8988T (cell line): ENCODE measurements around the gene FAM168A.
A peak's percentile ranks its signal among the peaks of the same experiment; 100 is the strongest.
"Not testable (repeated sequence)": the region's sequence is repeated elsewhere in the genome, so short reads cannot be mapped to it uniquely, and the experiment has no call there.

Experiments
- DNase-seq: peaks from one replicate; pipeline ENCODE4 v3.0.0; 2011

The FAM168A gene

DNA sequence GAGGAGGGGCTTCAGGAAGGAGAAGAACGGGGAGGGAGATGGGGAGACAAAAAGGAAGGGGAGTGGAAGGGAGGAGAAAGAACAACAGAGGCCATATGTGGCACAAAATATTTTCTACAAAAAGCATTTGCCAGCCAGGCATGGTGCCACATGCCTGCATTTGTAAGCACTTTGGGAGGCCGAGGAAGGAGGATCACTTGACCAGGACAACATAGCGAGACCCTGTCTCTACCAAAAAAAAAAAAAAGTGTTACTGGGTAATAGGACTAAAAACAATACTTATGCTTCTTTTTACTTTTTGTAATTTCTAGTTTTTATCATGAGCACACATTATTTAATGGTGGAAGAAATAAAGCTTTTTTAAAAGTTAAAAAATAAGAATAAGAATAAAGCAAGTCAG, 5.3 kb downstream of the FAM168A start:
- DNase-seq: no peak

DNA sequence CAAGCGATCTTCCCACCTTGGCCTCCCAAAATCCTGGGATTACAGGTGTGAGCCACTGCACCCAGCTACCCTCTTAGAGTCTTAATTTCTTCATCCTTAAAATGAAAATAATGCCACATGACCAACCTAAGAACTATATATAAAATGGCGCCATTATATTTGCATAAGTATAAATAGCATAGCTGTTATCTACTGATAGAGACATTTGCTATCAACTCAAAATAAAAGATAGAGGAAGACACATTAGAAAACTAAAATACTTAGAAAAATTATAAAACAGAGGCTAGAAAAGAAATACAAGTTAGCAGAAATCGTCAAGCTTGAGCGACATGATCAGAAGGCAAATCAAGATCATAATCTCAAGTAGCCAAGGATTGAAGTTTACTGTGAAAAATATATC, 6.2 kb downstream of the FAM168A start:
- no peak for DNase-seq

DNA sequence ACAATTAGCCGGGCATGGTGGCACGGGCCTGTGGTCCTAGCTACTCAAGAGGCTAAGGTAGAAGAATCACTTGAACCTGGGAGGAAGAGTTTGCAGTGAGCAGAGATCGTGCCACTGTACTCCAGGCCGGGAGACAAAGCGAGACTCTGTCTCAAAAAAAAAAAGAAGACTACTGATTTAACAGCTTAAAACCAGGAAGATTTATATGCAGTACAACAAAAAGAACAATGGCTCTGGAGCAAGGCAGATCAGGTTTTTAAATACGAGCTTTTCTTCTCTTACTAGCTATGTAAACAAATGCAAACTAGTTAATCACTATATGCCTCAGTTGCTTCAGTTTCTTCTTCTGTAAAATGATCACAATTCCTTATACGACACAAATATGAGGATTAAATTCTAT, 6.9 kb downstream of the FAM168A start:
- no peak for DNase-seq

- no peak for DNase-seq
Measured at GRCh38 chr11:73586791-73587190, 11.1 kb downstream of the FAM168A start.

DNA sequence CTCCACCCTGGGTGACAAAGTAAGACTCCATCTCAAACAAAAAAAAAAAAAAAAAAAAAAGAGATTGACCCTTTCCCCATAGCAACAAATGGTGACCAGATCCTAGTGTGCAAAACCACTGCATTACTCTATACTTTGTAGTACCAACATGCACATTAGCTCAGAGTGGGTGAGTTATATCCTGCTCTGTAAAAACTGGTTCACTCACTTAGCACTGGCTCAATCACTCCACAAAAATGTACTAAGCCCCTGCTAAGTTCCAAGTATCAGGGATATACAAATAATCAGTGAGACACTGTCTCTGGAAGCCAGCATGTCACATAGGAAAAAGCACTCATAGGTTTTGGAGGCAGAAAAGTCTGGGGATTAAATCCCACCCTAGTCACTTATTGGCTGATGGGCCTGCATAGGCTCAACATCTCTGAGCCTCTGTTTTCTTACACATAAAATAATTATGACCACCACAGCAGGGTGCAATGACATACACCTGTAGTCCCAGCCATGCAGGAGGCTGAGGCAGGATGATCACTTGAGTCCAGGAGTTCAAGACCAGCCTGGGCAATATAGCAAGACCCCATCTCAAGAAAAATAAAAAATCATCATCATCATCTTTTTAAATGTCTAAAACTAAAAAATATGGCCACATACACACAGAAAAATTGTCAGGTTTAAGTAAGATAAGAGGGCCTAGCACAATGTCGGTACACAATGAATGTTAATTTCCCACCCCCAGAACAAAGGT, 11.9 kb downstream of the FAM168A start:
- DNase-seq: peak; percentile 38

DNA sequence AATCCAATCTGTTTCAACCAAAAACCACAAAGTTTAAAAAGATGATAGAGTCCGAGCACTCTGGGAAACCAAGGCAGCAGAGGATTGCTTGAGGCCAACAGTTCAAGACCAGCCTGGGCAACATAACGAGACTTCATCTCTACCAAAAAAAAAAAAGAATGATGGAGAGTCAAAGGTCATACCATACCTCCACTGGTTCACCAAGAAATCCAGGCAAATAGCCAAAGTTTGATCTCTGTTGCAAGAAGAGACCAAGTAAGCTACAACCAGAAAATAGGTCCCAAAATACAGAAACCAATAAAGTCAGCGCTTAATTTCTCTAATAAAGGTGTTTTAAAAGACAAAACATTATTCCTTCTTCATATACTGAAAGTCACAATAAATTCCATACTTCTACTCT, 13.1 kb downstream of the FAM168A start:
- no peak for DNase-seq

DNA sequence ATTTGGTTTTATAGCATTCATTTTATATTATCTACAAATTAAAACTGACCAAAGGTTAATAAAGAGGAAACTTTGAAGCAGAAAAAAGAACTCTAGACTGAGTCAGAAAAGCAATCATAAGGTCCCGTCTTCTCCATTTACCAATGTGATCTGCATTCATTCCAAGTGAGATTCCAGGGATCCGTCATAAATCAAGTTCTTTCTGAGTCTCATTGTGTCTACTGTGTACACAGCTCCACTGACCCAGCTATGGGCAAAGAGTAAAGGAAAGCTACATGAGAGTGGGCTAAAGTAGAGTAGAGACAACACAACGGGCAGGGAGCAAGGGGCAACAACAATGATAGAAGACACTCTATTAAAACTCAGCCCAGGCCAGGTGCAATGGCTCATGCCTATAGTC, 15.3 kb downstream of the FAM168A start:
- no peak for DNase-seq

GRCh38 chr11:73580749-73581148, 17.2 kb downstream of the FAM168A start:
- not testable (repeated sequence) for DNase-seq

GRCh38 chr11:73579641-73580434, 18.1 kb downstream of the FAM168A start:
- no peak for DNase-seq

- DNase-seq: no peak
Measured at GRCh38 chr11:73578592-73579185, 19.2 kb downstream of the FAM168A start.

- no peak for DNase-seq
Measured at GRCh38 chr11:73577496-73577917, 20.4 kb downstream of the FAM168A start.

DNA sequence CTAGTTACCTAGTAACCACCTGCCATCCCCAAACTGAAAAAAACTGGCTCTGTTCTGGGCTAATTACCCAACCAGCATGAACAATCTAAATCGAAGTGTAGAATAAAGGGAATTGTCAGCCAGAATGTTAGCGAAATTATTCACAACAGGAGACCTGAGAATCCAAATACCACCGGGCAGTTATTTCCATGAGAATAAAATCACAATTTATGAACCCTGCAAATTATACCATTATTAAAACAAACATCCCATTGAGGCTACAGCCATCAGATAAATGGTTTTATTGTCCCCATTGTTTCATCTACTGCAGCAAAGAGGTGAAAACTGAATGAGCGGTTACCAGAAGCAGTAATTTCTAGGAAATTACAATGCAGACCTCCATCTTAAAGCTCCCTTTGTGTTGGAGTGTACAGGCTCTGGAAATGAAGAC, 21.7 kb downstream of the FAM168A start:
- no peak for DNase-seq

- not testable (repeated sequence) for DNase-seq
Measured at GRCh38 chr11:73571982-73572381, 25.9 kb downstream of the FAM168A start.

DNA sequence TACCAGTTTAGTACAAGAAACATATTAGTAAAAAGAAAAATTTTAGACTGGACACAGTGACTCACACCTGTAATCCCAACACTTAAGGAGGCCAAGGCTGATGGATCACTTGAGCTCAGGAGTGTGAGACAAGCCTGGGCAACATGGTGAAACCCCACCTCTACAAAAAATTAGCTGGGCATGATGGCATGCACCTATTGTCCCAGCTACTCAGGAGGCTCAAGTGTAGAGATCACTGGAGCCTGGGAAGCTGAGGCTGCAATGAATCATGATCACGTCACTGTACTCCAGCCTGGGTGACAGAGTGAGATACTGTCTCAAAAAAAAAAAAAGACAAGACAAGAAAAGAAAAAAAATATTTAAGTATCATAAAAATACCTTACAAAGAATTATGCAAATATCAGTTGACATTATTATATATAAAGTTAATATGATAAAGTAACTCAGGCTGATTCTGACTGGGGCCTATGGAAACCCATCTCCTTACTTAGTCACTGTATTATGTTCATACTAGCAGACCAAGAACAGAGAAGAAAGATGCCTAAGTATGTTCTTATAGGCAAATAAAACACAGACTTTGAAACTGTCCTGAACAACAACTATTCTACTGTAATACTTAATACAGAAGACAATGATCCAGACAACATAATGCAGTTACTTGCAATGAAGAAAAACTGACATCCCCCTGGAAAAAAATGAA, 27.3 kb downstream of the FAM168A start:
- DNase-seq: no peak

- no peak for DNase-seq
Measured at GRCh38 chr11:73566977-73567755, 30.7 kb downstream of the FAM168A start.

DNA sequence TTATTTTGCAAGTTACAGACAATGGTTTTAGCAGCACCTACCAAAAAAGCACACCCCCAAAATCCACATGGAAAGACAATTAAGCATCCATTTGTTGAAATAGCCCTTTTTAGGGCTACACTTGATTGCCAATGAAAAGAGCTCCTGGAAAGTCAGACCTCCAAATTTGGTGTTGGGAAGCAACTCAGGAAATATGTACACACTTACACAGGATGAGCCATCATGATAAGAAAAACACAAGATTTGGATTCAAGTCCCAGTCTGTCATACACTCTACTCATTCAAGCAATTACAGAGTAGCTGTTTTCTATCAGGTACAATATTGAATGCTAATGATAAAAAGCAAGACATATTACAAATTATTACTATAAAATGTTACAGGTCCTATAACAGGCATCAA, 31.5 kb downstream of the FAM168A start:
- no peak for DNase-seq

DNA sequence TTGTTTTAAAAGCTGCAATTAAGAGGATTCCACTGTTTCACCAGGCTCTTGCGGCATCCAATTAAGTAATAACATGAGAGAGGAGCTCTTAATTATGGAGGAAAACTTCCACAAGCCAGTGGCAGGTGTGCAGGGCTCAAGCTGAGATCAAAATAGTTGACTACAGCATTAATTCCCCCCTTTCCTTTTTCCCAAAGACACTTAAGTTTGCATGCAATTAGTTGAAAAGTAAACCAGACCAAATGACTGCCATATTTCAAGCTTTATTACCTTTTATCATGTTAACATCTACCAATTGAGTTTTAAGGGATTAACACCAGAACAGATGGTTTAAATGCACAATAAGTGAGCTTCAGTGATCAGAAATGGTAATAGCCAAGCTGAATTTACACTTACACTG, 32.1 kb downstream of the FAM168A start:
- no peak for DNase-seq

DNA sequence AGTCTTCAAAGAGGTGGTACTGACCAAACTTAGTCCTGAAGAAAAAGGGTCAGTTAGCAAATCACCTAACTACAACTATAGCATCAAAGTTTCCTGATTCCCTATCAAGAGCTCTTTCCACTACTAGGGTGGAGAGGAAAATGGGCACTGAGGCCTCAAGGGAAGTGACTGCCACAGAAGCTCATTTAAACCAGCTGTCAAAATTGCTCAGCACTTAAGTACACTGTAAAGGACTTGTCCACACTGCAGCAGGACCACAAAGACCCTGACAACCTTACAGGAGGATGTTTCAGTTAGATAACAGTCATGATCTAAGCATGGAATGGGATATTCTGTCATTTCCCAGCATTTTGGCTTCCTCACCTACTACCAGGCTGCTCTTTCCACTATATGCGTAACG, 33.0 kb downstream of the FAM168A start:
- DNase-seq: no peak

- DNase-seq: no peak
Measured at GRCh38 chr11:73563539-73564200, 34.2 kb downstream of the FAM168A start.

DNA sequence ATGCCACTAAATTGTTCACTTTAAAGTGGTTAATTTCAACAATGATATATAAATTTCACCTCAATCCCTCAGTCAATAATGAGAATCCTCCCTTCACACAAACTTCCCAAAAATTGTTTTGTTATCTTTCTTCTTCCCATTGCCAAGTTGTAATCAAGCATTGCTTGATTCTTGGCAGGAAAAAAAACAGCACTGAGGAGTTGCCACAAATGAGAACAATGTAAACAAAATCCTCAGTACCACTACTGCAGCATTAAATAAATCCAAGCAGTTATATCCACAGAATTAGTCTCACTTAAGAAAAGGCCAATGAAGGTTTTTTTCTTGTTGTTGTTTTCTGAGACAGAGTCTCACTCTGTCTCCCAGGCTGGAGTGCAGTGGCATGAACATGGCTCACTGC, 38.2 kb downstream of the FAM168A start:
- DNase-seq: no peak

- DNase-seq: no peak
Measured at GRCh38 chr11:73556966-73557365, 40.9 kb downstream of the FAM168A start.

- no peak for DNase-seq
Measured at GRCh38 chr11:73555615-73556014, 42.3 kb downstream of the FAM168A start.
